HG03135 (cell line): ENCODE results near the gene ANKRD1.
"Not testable (repeated sequence)": the region's sequence is repeated elsewhere in the genome, so short reads cannot be mapped to it uniquely, and the experiment has no call there.

Source experiments
- ATAC-seq: cut with Tn5 transposase; IDR thresholded peaks from one replicate; pipeline ENCODE4 v1.9.1; 2021; ENCODE audit warnings: mild to moderate bottlenecking, moderate library complexity; ENCODE audit not compliant: unreplicated experiment

ANKRD1 gene

GRCh38 chr10:90920986-90921666 lies at the start of gene ANKRD1:
ANKRD1 (minus strand) TSS chr10:90921087; CDS start chr10:90921027, 60 bp downstream.
- ATAC-seq: no peak

- no peak for ATAC-seq
Observed at GRCh38 chr10:90969947-90970673, 49.2 kb upstream of the ANKRD1 start.

- no peak for ATAC-seq
Observed at GRCh38 chr10:90969121-90969534, 48.2 kb upstream of the ANKRD1 start.

- ATAC-seq: no peak
Observed at GRCh38 chr10:90968328-90969081, 47.6 kb upstream of the ANKRD1 start.

- ATAC-seq: no peak
Observed at GRCh38 chr10:90967865-90968264, 47.0 kb upstream of the ANKRD1 start.

- no peak for ATAC-seq
Observed at GRCh38 chr10:90966146-90966545, 45.3 kb upstream of the ANKRD1 start.

- ATAC-seq: no peak
Observed at GRCh38 chr10:90965720-90966119, 44.8 kb upstream of the ANKRD1 start.

GRCh38 chr10:90964781-90965465 lies 44.0 kb upstream of the ANKRD1 start:
- no peak for ATAC-seq

- no peak for ATAC-seq
Observed at GRCh38 chr10:90963331-90963730, 42.4 kb upstream of the ANKRD1 start.

- no peak for ATAC-seq
Observed at GRCh38 chr10:90960355-90960814, 39.5 kb upstream of the ANKRD1 start.

- no peak for ATAC-seq
Observed at GRCh38 chr10:90959826-90960225, 38.9 kb upstream of the ANKRD1 start.

GRCh38 chr10:90958781-90959180 lies 37.9 kb upstream of the ANKRD1 start:
- ATAC-seq: no peak

- peak; percentile 57 for ATAC-seq
Observed at GRCh38 chr10:90947030-90947960, 26.4 kb upstream of the ANKRD1 start.

- no peak for ATAC-seq
Observed at GRCh38 chr10:90945491-90946070, 24.7 kb upstream of the ANKRD1 start.

- ATAC-seq: no peak
Observed at GRCh38 chr10:90944749-90945148, 23.9 kb upstream of the ANKRD1 start.

- not testable (repeated sequence) for ATAC-seq
Observed at GRCh38 chr10:90942980-90943379, 22.1 kb upstream of the ANKRD1 start.

- ATAC-seq: no peak
Observed at GRCh38 chr10:90939648-90940047, 18.8 kb upstream of the ANKRD1 start.

GRCh38 chr10:90939116-90939515 lies 18.2 kb upstream of the ANKRD1 start:
- ATAC-seq: no peak

- no peak for ATAC-seq
Observed at GRCh38 chr10:90937645-90938258, 16.9 kb upstream of the ANKRD1 start.
